Liver (tissue), 9 donors: ENCODE data around the gene ZSCAN1. TPM values are rescaled to one million over a fixed set of nuclear protein-coding genes. Genes with fewer than 3 reads are reported as not detected.

Experiments used
- DNase-seq: peaks from one replicate; pipeline ENCODE4 v3.0.0-alpha.2; 2017; ENCODE audit warnings: low spot score
- H3K27ac ChIP-seq, 2 donors: one replicate each; pipeline ENCODE4 v1.7.0; 2013; ENCODE audit warnings: inconsistent platforms in 2 of 2, low read length in 2 of 2, control low read depth in 1 of 2, low read depth in 1 of 2, mild to moderate bottlenecking in 1 of 2
- H3K27me3 ChIP-seq, 4 donors: one replicate each; pipeline versions ENCODE4 v1.6.1 to v1.7.0; 2013; ENCODE audit warnings: low read length in 3 of 4, inconsistent platforms in 1 of 4, mild to moderate bottlenecking in 1 of 4, moderate library complexity in 1 of 4; ENCODE audit not compliant: control insufficient read depth in 4 of 4, insufficient read depth in 4 of 4
- H3K36me3 ChIP-seq, 4 donors: one replicate each; pipeline versions ENCODE4 v1.6.1 to v1.7.0; 2013; ENCODE audit warnings: low read length in 3 of 4, mild to moderate bottlenecking in 3 of 4, low read depth in 1 of 4, moderate library complexity in 1 of 4; ENCODE audit not compliant: control insufficient read depth in 4 of 4, insufficient read depth in 3 of 4
- H3K4me1 ChIP-seq, 4 donors: one replicate each; pipeline versions ENCODE4 v1.6.1 to v1.7.0; 2013; ENCODE audit warnings: low read length in 3 of 4, mild to moderate bottlenecking in 3 of 4, moderate library complexity in 1 of 4; ENCODE audit not compliant: control insufficient read depth in 4 of 4, insufficient read depth in 4 of 4
- H3K4me3 ChIP-seq, 3 donors: one replicate each; pipeline versions ENCODE4 v1.6.1 to v1.7.0; 2013; ENCODE audit warnings: low read length in 3 of 3, control low read depth in 1 of 3, low read depth in 1 of 3, mild to moderate bottlenecking in 1 of 3
- H3K9ac ChIP-seq, 2 donors: one replicate each; pipeline ENCODE4 v1.7.0; 2013; ENCODE audit warnings: low read length in 2 of 2, mild to moderate bottlenecking in 2 of 2, moderate library complexity in 2 of 2, control low read depth in 1 of 2, low read depth in 1 of 2
- H3K9me3 ChIP-seq, 4 donors: one replicate each; pipeline versions ENCODE4 v1.6.1 to v1.7.0; 2013; ENCODE audit warnings: low read length in 3 of 4; ENCODE audit not compliant: control insufficient read depth in 4 of 4
- CTCF ChIP-seq: fragments of 150-350 bp; IDR thresholded peaks from 2 replicates; pipeline ENCODE4 v1.5.1; 2017; ENCODE audit warnings: improper control_type of control experiment, low read depth, low read length; ENCODE audit not compliant: missing input control
- EGR1 ChIP-seq, 2 donors: IDR thresholded peaks; 2 replicates each; pipeline ENCODE4 v1.6.1; 2016 to 2018; ENCODE audit warnings: antibody characterized with exemption in 2 of 2, low read depth in 2 of 2
- FOXA1 ChIP-seq: IDR thresholded peaks from 2 replicates; pipeline ENCODE4 v1.6.1; 2016; ENCODE audit warnings: antibody characterized with exemption
- FOXA2 ChIP-seq: IDR thresholded peaks from 2 replicates; pipeline ENCODE4 v1.6.1; 2016; ENCODE audit warnings: antibody characterized with exemption
- GABPA ChIP-seq, 2 donors: IDR thresholded peaks in 1 of 2; conservative IDR thresholded peaks in 1 of 2; 2 replicates each; pipeline ENCODE4 v1.6.1; 2016; ENCODE audit warnings: antibody characterized with exemption in 2 of 2, mild to moderate bottlenecking in 1 of 2, moderate library complexity in 1 of 2
- HNF4A ChIP-seq, 2 donors: conservative IDR thresholded peaks; 2 replicates each; pipeline ENCODE4 v1.6.1; 2016; ENCODE audit warnings: antibody characterized with exemption in 2 of 2, mild to moderate bottlenecking in 2 of 2
- HNF4G ChIP-seq: IDR thresholded peaks from 2 replicates; pipeline ENCODE4 v1.6.1; 2016; ENCODE audit warnings: antibody characterized with exemption
- JUND ChIP-seq, 2 donors: IDR thresholded peaks; 2 replicates each; pipeline ENCODE4 v1.6.1; 2016; ENCODE audit warnings: antibody characterized with exemption in 2 of 2
- MAX ChIP-seq: IDR thresholded peaks from 2 replicates; pipeline ENCODE4 v1.6.1; 2016; ENCODE audit warnings: antibody characterized with exemption
- NR2F2 ChIP-seq: IDR thresholded peaks from 2 replicates; pipeline ENCODE4 v1.6.1; 2016; ENCODE audit warnings: antibody characterized with exemption
- RAD21 ChIP-seq, 2 donors: IDR thresholded peaks; 2 replicates each; pipeline ENCODE4 v1.6.1; 2016; ENCODE audit warnings: antibody characterized with exemption in 2 of 2, mild to moderate bottlenecking in 2 of 2
- REST ChIP-seq: IDR thresholded peaks from 2 replicates; pipeline ENCODE4 v1.6.1; 2016; ENCODE audit warnings: antibody characterized with exemption, mild to moderate bottlenecking
- RXRA ChIP-seq, 2 donors: IDR thresholded peaks; 2 replicates each; pipeline ENCODE4 v1.6.1; 2017 to 2018; ENCODE audit warnings: antibody characterized with exemption in 2 of 2, mild to moderate bottlenecking in 1 of 2
- SP1 ChIP-seq: IDR thresholded peaks from 2 replicates; pipeline ENCODE4 v1.6.1; 2018; ENCODE audit warnings: antibody characterized with exemption, mild to moderate bottlenecking
- YY1 ChIP-seq: IDR thresholded peaks from 2 replicates; pipeline ENCODE4 v1.6.1; 2016; ENCODE audit warnings: antibody characterized with exemption, mild to moderate bottlenecking
- ZBTB33 ChIP-seq: IDR thresholded peaks from 2 replicates; pipeline ENCODE4 v1.6.1; 2016; ENCODE audit warnings: antibody characterized with exemption
- WGBS: extraction: QIAGEN DNeasy Blood & Tissue Kit; methylation state at CpG from one replicate; pipeline ENCODE4 v1.1.7; 2013; 5-methylcytosine and 5-hydroxymethylcytosine counted together
- polyA plus RNA-seq, 2 donors: library from polyadenylated mRNA; stranded (reverse) in 1 of 2; unstranded in 1 of 2; fragments of 200-250 nt in 1 of 2; fragments of >200 nt in 1 of 2; fragmentation: Nextera tagmentation in 1 of 2; extraction: Ambion mirVana in 1 of 2; gene quantifications; one replicate each; pipeline versions ENCODE4 v1.2.1 to v1.2.3, GENCODE V29; 2013 to 2015
- total RNA-seq, 2 donors: library from RNA; depleted of rRNA; stranded (reverse); fragments of >200 nt; gene quantifications; one replicate each; pipeline ENCODE4 v1.2.3, GENCODE V29; 2014
- donor health status: healthy.
- donor health status: healthy.
- donor health status: healthy.
- donor health status: healthy.
- donor health status: healthy.

Gene ZSCAN1
- total and polyA plus RNA-seq, 4 donors, result 0.13 TPM; not detected in 3

GRCh38 chr19:58044886-58045285, 11.1 kb downstream of the ZSCAN1 start:
- Histone ChIP-seq H3K4me1 (no peaks in the 10 kb centered on the region), H3K27me3 (no peaks in the 10 kb centered on the region), H3K9me3 (peaks cover 49 to 72% (median 61%) of the 10 kb centered on the region in 4 donors), H3K4me3 (peak overlapping the region in 2 of 3 donors; percentile 23 to 56), H3K36me3 (no peaks in the 10 kb centered on the region), H3K27ac (no peak overlapping the region), H3K9ac (no peak overlapping the region)
- 91% methylated on average over 26 of the region's 26 CpGs for WGBS
- DNase-seq, result no peak
- TF ChIP-seq FOXA1 (no peak), MAX (no peak), GABPA (IDR thresholded peaks at IDR 0.05 in 1 of 2, conservative IDR thresholded peaks at IDR 0.05 in 1 of 2) (no peak), CTCF (no peak), SP1 (no peak), ZBTB33 (no peak), HNF4A (conservative IDR thresholded peaks at IDR 0.05) (no peak), EGR1 (IDR thresholded peaks at IDR 0.05; ENCODE audit: low read depth in 2 of 2) (no peak), JUND (IDR thresholded peaks at IDR 0.05) (no peak), REST (no peak), RXRA (IDR thresholded peaks at IDR 0.05) (no peak), HNF4G (no peak), NR2F2 (no peak), RAD21 (IDR thresholded peaks at IDR 0.05) (no peak)

- peak overlapping the region in 2 of 3 donors; percentile 23 to 56 for H3K4me3 ChIP-seq
- H3K27ac ChIP-seq, result no peak overlapping the region
- no peak overlapping the region for H3K9ac ChIP-seq
- no peak for DNase-seq
- no peaks in the 10 kb centered on the region for H3K36me3 ChIP-seq
- peaks cover 45 to 68% (median 55%) of the 10 kb centered on the region in 4 donors for H3K9me3 ChIP-seq
- WGBS, result 91% methylated on average over 24 of the region's 24 CpGs
- no peaks in the 10 kb centered on the region for H3K4me1 ChIP-seq
- no peaks in the 10 kb centered on the region for H3K27me3 ChIP-seq
- no peak for TF ChIP-seq RAD21 (IDR thresholded peaks at IDR 0.05)
- no peak for TF ChIP-seq CTCF
- TF ChIP-seq REST, result no peak
- TF ChIP-seq MAX, result no peak
- no peak for TF ChIP-seq FOXA2
- no peak for TF ChIP-seq HNF4G
- no peak for TF ChIP-seq YY1
- no peak for TF ChIP-seq FOXA1
These were observed 11.7 kb downstream of the ZSCAN1 start for GRCh38 chr19:58045411-58046050.
